PFSK-1 (cell line): Measurements from ENCODE around the gene ADD3.

ENCODE experiments used
- POLR2AphosphoS5 ChIP-seq: IDR thresholded peaks from 2 replicates; pipeline ENCODE4 v1.6.1; 2012; ENCODE audit warnings: low read depth, mild to moderate bottlenecking, control low read depth, low read length, moderate library complexity
- REST ChIP-seq, 2 experiments: IDR thresholded peaks; 2 replicates each; pipeline versions ENCODE4 v1.6.1 to v1.8.0; 2011 to 2012; ENCODE audit warnings: low read depth in 2 of 2, low read length in 2 of 2, control low read depth in 1 of 2, inconsistent platforms in 1 of 2, mild to moderate bottlenecking in 1 of 2, moderate library complexity in 1 of 2; ENCODE audit not compliant: insufficient read depth in 1 of 2
- TAF1 ChIP-seq: IDR thresholded peaks from 2 replicates; pipeline ENCODE4 v1.6.1; 2012; ENCODE audit warnings: low read length, control low read depth, borderline replicate concordance; ENCODE audit not compliant: insufficient read depth

DNA sequence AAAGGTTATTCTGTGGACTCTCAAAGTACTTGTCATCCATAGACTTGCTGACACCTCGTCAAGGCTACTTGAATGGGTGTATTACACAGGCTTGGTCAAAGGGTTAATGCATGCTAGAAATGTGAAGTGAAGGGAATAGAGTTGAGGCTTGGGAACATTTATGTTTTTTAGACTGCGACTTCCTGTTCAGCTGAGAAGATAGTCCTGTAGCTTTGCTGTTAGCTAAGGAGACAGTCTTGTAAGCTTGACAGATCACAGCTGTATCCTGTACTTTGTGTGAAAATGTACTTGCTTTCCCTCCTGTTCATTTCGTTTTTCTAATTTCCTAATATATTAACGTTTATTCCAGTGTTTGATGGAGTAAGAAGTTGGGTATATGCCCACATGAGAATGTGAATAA, 52.1 kb downstream of the ADD3 start:
- TF ChIP-seq REST (IDR thresholded peaks at IDR 0.05; ENCODE audit: insufficient read depth in 1 of 2, low read depth in 2 of 2, low read length in 2 of 2), result no peak
- no peak for TF ChIP-seq POLR2AphosphoS5
- no peak for TF ChIP-seq TAF1
